Neural cell (in vitro differentiated cells): ENCODE measurements around the gene BIN2. TPM values are rescaled to one million over a fixed set of nuclear protein-coding genes. Genes with fewer than 3 reads are reported as not detected.

Experiments
- H2AFZ ChIP-seq: fragments of 200-600, 300-800 bp; sonication (generic), shearing (Covaris generic); 2 replicates; pipeline ENCODE4 v1.6.0; 2014; ENCODE audit warnings: low read depth, mild to moderate bottlenecking, antibody characterized with exemption, low read length, moderate library complexity
- H3F3A ChIP-seq: fragments of 200-600 bp; shearing (Covaris generic); 2 replicates; pipeline ENCODE4 v1.6.1; 2016; ENCODE audit warnings: mild to moderate bottlenecking, moderate library complexity, mixed read lengths, antibody characterized with exemption, low read length; ENCODE audit not compliant: insufficient read depth, poor library complexity, severe bottlenecking
- H3K27ac ChIP-seq: fragments of 200-600, 300-800 bp; sonication (generic), shearing (Covaris generic); 2 replicates; pipeline ENCODE4 v1.5.1; 2014; ENCODE audit warnings: mild to moderate bottlenecking, low read length, moderate library complexity
- H3K27me3 ChIP-seq: fragments of 300-800, 200-600 bp; sonication (generic), shearing (Covaris generic); 2 replicates; pipeline ENCODE4 v1.6.0; 2014; ENCODE audit warnings: mild to moderate bottlenecking, low read depth, low read length, moderate library complexity; ENCODE audit not compliant: insufficient read depth
- H3K36me3 ChIP-seq: fragments of 300-800, 200-600 bp; sonication (generic), shearing (Covaris generic); 2 replicates; pipeline ENCODE4 v1.5.1; 2014; ENCODE audit warnings: mild to moderate bottlenecking, antibody characterized with exemption, low read length, moderate library complexity; ENCODE audit not compliant: insufficient read depth
- H3K4me2 ChIP-seq: fragments of 300-800, 200-600 bp; sonication (generic), shearing (Covaris generic); 2 replicates; pipeline ENCODE4 v1.6.0; 2014; ENCODE audit warnings: mild to moderate bottlenecking, low read length
- H3K4me3 ChIP-seq: fragments of 300-800, 200-600 bp; sonication (generic), shearing (Covaris generic); 2 replicates; pipeline ENCODE4 v1.5.1; 2014; ENCODE audit warnings: mild to moderate bottlenecking, low read length, moderate library complexity
- H3K79me2 ChIP-seq: fragments of 200-600 bp; shearing (Covaris generic); replicated peaks from 2 replicates; pipeline ENCODE4 v1.6.0; 2014; ENCODE audit warnings: mild to moderate bottlenecking, low read length, moderate library complexity; ENCODE audit not compliant: insufficient read depth
- H3K9ac ChIP-seq: fragments of 300-800, 200-600 bp; sonication (generic), shearing (Covaris generic); 2 replicates; pipeline ENCODE4 v1.6.1; 2016; ENCODE audit warnings: mild to moderate bottlenecking, low read length, mixed read lengths
- H3K9me2 ChIP-seq: fragments of 200-600 bp; shearing (Covaris generic); 2 replicates; pipeline ENCODE4 v1.6.1; 2016; ENCODE audit warnings: mild to moderate bottlenecking, low read length, mixed read lengths; ENCODE audit not compliant: insufficient read depth
- H3K9me3 ChIP-seq: fragments of 200-600, 300-800 bp; sonication (generic), shearing (Covaris generic); 2 replicates; pipeline ENCODE4 v1.6.1; 2016; ENCODE audit warnings: mild to moderate bottlenecking, mixed run types, low read length, moderate library complexity, mixed read lengths
- H4K20me1 ChIP-seq: fragments of 200-600 bp; shearing (Covaris generic); 2 replicates; pipeline ENCODE4 v1.6.1; 2016; ENCODE audit warnings: mild to moderate bottlenecking, mixed run types; ENCODE audit not compliant: insufficient read depth
- EP300 ChIP-seq: fragments of 450-650 bp; conservative IDR thresholded peaks from 2 replicates; pipeline ENCODE4 v1.6.1; 2014; ENCODE audit warnings: antibody characterized with exemption, mild to moderate bottlenecking, moderate library complexity; ENCODE audit not compliant: poor library complexity, severe bottlenecking
- EZH2 ChIP-seq: fragments of 200-600, 300-800 bp; shearing (Covaris generic), sonication (generic); IDR thresholded peaks from 2 replicates; pipeline ENCODE4 v1.6.1; 2014; ENCODE audit warnings: antibody characterized with exemption, low read length, borderline replicate concordance, mild to moderate bottlenecking; ENCODE audit not compliant: insufficient read depth, poor library complexity, severe bottlenecking
- MXI1 ChIP-seq: fragments of 450-650 bp; conservative IDR thresholded peaks from 2 replicates; pipeline ENCODE4 v1.6.1; 2014; ENCODE audit warnings: antibody characterized with exemption, mild to moderate bottlenecking; ENCODE audit not compliant: poor library complexity, severe bottlenecking
- POLR2AphosphoS5 ChIP-seq: IDR thresholded peaks from 2 replicates; pipeline ENCODE4 v1.6.1; 2012
- RAD21 ChIP-seq: fragments of 450-650 bp; conservative IDR thresholded peaks from 2 replicates; pipeline ENCODE4 v1.6.1; 2014; ENCODE audit warnings: antibody characterized with exemption, mild to moderate bottlenecking, moderate library complexity
- REST ChIP-seq: IDR thresholded peaks from 2 replicates; pipeline ENCODE4 v1.6.1; 2012; ENCODE audit warnings: borderline replicate concordance
- SMC3 ChIP-seq: fragments of 450-650 bp; conservative IDR thresholded peaks from 2 replicates; pipeline ENCODE4 v1.6.1; 2014; ENCODE audit warnings: antibody characterized with exemption, mild to moderate bottlenecking, moderate library complexity; ENCODE audit not compliant: poor library complexity
- TAF1 ChIP-seq: IDR thresholded peaks from 2 replicates; pipeline ENCODE4 v1.6.1; 2012; ENCODE audit warnings: low read depth
- polyA minus RNA-seq: library from RNA; depleted of rRNA, polyadenylated mRNA; stranded (reverse); fragments of >200 nt; gene quantifications from 2 replicates; pipeline ENCODE4 v1.2.3, GENCODE V29; 2014
- polyA plus RNA-seq: library from polyadenylated mRNA; depleted of rRNA; stranded (reverse); fragments of >200 nt; gene quantifications from 2 replicates; pipeline ENCODE4 v1.2.3, GENCODE V29; 2014
- TF ChIP-seq, protein P1 (sequence below): fragments of 450-650 bp; IDR thresholded peaks from 2 replicates; pipeline ENCODE4 v1.5.1; 2014; ENCODE audit warnings: antibody characterized with exemption, mild to moderate bottlenecking, moderate library complexity; ENCODE audit not compliant: poor library complexity, severe bottlenecking

BIN2 gene
- not detected in 2 replicates for polyA plus RNA-seq
- polyA minus RNA-seq, result not detected in 2 replicates

DNA sequence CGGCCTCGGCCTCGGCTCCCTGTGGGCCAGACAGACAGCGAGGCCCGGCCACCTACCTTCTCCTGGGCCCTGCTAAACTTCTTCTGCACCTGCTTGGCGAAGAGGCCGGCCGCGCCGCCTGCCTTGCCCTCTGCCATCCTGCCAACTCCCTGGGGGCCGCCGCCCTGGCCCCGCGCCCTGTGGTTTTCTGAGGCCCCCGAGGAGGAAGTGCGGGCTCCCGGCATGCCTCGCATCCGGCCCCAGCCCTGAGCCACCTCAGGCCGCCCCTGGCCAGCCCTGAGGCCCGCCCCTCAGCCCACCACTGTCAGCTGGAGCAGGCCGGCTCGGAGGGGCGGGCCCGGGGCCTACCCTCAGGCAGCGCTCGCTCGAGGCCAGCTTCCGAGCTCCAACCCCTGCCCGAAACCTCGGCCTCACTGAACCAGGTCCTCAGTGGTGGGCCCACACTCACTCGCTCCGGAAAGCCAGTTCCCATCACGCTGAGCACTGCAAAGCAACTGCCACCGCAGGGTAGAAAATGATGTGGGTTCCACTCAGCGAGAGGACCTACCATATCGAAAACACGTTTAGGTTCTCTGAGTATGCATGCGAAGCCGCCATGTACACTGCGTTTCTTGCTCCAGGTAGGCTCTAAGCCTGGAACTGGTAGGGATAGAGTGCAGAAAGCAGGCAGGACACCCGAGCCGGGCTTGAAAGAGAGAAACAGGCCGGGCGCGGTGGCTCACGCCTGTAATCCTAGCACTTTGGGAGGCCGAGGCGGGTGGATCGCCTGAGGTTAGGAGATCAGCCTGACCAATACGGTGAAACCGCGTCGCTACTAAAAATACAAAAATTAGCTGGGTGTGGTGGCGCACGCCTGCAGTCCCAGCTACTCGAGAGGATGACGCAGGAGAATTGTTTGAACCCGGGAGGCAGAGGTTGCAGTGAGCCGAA is at the start of gene BIN2:
Gene BIN2 (minus strand): TSS at position 209 of the 930 bp plus-strand sequence. CDS start 72 bp downstream, at position 137.
- no peak within 1 kb of the TSS for H3K4me3 ChIP-seq
- no peak within 1 kb of the TSS for H2AFZ ChIP-seq
- TF ChIP-seq EZH2, result no peak
- no peak for TF ChIP-seq REST
- TF ChIP-seq MXI1, result no peak
- no peak for TF ChIP-seq TAF1
- H3F3A ChIP-seq, result no peaks in the 10 kb centered on the region
- no peak within 1 kb of the TSS for H3K9ac ChIP-seq
- H3K9me3 ChIP-seq, result no peaks in the 10 kb centered on the region
- H3K27ac ChIP-seq, result no peak within 1 kb of the TSS
- H3K27me3 ChIP-seq, result no peaks in the 10 kb centered on the region
- H4K20me1 ChIP-seq, result no peaks in the 10 kb centered on the region
- H3K79me2 ChIP-seq, result no peaks in the 10 kb centered on the region
- H3K4me2 ChIP-seq, result no peak within 1 kb of the TSS
- no peaks in the 10 kb centered on the region for H3K36me3 ChIP-seq
- H3K9me2 ChIP-seq, result no peaks in the 10 kb centered on the region

- Histone ChIP-seq H3K9ac (no peak overlapping the region), H3K4me3 (no peak overlapping the region), H3K27me3 (no peaks in the 10 kb centered on the region), H3K27ac (no peak overlapping the region), H3F3A (no peaks in the 10 kb centered on the region), H3K79me2 (no peaks in the 10 kb centered on the region), H3K9me3 (no peaks in the 10 kb centered on the region), H3K9me2 (no peaks in the 10 kb centered on the region), H4K20me1 (no peaks in the 10 kb centered on the region), H3K4me2 (no peak overlapping the region), H2AFZ (no peak overlapping the region), H3K36me3 (no peaks in the 10 kb centered on the region)
- TF ChIP-seq TAF1, result no peak
- no peak for TF ChIP-seq SMC3
- TF ChIP-seq, protein P1, sequence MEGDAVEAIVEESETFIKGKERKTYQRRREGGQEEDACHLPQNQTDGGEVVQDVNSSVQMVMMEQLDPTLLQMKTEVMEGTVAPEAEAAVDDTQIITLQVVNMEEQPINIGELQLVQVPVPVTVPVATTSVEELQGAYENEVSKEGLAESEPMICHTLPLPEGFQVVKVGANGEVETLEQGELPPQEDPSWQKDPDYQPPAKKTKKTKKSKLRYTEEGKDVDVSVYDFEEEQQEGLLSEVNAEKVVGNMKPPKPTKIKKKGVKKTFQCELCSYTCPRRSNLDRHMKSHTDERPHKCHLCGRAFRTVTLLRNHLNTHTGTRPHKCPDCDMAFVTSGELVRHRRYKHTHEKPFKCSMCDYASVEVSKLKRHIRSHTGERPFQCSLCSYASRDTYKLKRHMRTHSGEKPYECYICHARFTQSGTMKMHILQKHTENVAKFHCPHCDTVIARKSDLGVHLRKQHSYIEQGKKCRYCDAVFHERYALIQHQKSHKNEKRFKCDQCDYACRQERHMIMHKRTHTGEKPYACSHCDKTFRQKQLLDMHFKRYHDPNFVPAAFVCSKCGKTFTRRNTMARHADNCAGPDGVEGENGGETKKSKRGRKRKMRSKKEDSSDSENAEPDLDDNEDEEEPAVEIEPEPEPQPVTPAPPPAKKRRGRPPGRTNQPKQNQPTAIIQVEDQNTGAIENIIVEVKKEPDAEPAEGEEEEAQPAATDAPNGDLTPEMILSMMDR, result no peak
- TF ChIP-seq POLR2AphosphoS5, result no peak
- TF ChIP-seq RAD21, result no peak
- no peak for TF ChIP-seq EP300
- no peak for TF ChIP-seq REST
- TF ChIP-seq EZH2, result no peak
- TF ChIP-seq MXI1, result no peak
These were observed 49.2 kb upstream of the BIN2 start for GRCh38 chr12:51373187-51373586.
